Esophagus muscularis mucosa (tissue), 4 donors: ENCODE data around the gene EVA1C. TPM values are rescaled to one million over a fixed set of nuclear protein-coding genes. Genes with fewer than 3 reads are reported as not detected.
"Not testable (repeated sequence)": the region's sequence is repeated elsewhere in the genome, so short reads cannot be mapped to it uniquely, and the experiment has no call there.

Experiments used
- DNase-seq: peaks from one replicate; pipeline ENCODE4 v3.0.0-alpha.2; 2017; ENCODE audit errors: extremely low spot score
- H3K27ac ChIP-seq, 4 donors: fragments of 200-600 bp; sonication (generic); replicated peaks in 1 of 4; 1 replicate in 3 of 4; 2 replicates in 1 of 4; pipeline ENCODE4 v1.5.1; 2016 to 2019; ENCODE audit warnings: mild to moderate bottlenecking in 1 of 4
- H3K27me3 ChIP-seq, 4 donors: fragments of 200-600 bp; sonication (generic); one replicate each; pipeline versions ENCODE4 v1.5.1 to v1.6.0; 2016 to 2019
- H3K36me3 ChIP-seq, 4 donors: fragments of 200-600 bp; sonication (generic); one replicate each; pipeline ENCODE4 v1.5.1; 2016 to 2019
- H3K4me1 ChIP-seq, 4 donors: fragments of 200-600 bp; sonication (generic); one replicate each; pipeline ENCODE4 v1.5.1; 2016 to 2019
- H3K4me3 ChIP-seq, 4 donors: fragments of 200-600 bp; sonication (generic); 1 replicate in 2 of 4; 2 replicates in 2 of 4; pipeline ENCODE4 v1.5.1; 2016 to 2019; ENCODE audit warnings: mild to moderate bottlenecking in 4 of 4, moderate library complexity in 1 of 4
- H3K9me3 ChIP-seq, 4 donors: fragments of 200-600 bp; sonication (generic); 1 replicate in 3 of 4; 2 replicates in 1 of 4; pipeline ENCODE4 v1.5.1; 2016 to 2019
- CTCF ChIP-seq, 3 experiments: fragments of 200-600 bp in 2 of 3; fragments of 450-650 bp in 1 of 3; sonication (generic) in 2 of 3; IDR thresholded peaks; one replicate each; pipeline ENCODE4 v1.5.1; 2017 to 2019; ENCODE audit warnings: antibody characterized with exemption in 3 of 3, mild to moderate bottlenecking in 2 of 3, moderate library complexity in 1 of 3
- EP300 ChIP-seq: sonication (generic); formaldehyde crosslinking; IDR thresholded peaks from one replicate; pipeline ENCODE4 v1.6.1; 2017; ENCODE audit warnings: antibody characterized with exemption
- POLR2A ChIP-seq: fragments of 450-650 bp; IDR thresholded peaks from one replicate; pipeline ENCODE4 v1.6.1; 2017; ENCODE audit warnings: antibody characterized with exemption, moderate library complexity, mild to moderate bottlenecking, low read depth
- POLR2AphosphoS5 ChIP-seq, 2 donors: sonication (generic); formaldehyde crosslinking; IDR thresholded peaks; one replicate each; pipeline ENCODE4 v1.6.1; 2017; ENCODE audit warnings: antibody characterized with exemption in 2 of 2
- WGBS: methylation state at CpG from one replicate; pipeline ENCODE4 v1.1.5; 2018; 5-methylcytosine and 5-hydroxymethylcytosine counted together
- intact Hi-C: fragments of 100-400 bp; cut with DNase I; formaldehyde crosslinking; loops from one replicate; pipeline ENCODE4 v1.15.1; 2023
- total RNA-seq, 4 donors: library from RNA; depleted of rRNA; stranded (reverse); fragments of >200 nt; gene quantifications; one replicate each; pipeline versions ENCODE4 v1.1.0 to v1.2.1, GENCODE V29; 2016

Gene EVA1C
- total RNA-seq, 4 donors from 2014 or later: 49.8 to 86.6 (median 64.6) TPM

DNA sequence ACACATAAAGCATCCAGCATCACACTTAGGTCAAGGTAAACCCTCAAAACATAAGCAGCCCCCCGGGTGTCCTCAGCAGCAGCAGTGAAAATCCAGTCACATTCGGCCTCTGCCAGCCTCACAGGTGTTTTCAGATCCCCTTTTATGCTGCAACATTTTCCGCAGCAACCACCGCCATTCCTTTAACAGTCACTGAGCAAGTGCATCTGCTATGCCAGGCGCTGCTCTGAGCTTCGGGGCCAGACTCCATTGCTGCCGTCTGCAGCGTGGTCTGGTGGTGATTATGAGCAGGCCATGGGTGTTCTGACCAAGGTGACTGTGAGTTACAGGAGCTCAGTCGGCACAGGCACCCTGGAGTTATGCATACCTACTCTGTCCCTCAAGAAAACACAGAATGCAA is 24.2 kb upstream of the EVA1C start:
- TF ChIP-seq POLR2A (no peak), POLR2AphosphoS5 (IDR thresholded peaks at IDR 0.05) (no peak), CTCF (IDR thresholded peaks at IDR 0.05) (no peak), EP300 (no peak)
- 81% methylated on average over 4 of the region's 9 CpGs for WGBS
- no peak for DNase-seq
- Histone ChIP-seq H3K27ac (no peak overlapping the region), H3K4me1 (peaks cover 41 to 54% (median 48%) of the 10 kb centered on the region in 4 donors), H3K27me3 (no peaks in the 10 kb centered on the region), H3K36me3 (peaks cover 12 to 38% (median 18%) of the 10 kb centered on the region in 4 donors), H3K4me3 (no peak overlapping the region), H3K9me3 (no peaks in the 10 kb centered on the region)
- intact Hi-C loops: no loop called here

- Histone ChIP-seq H3K4me3 (no peak overlapping the region), H3K9me3 (no peaks in the 10 kb centered on the region), H3K27ac (no peak overlapping the region), H3K36me3 (peaks cover 1 to 26% (median 6%) of the 10 kb centered on the region in 4 donors), H3K4me1 (peaks cover 41 to 62% (median 52%) of the 10 kb centered on the region in 4 donors), H3K27me3 (no peaks in the 10 kb centered on the region)
- intact Hi-C loops: no loop called here
- TF ChIP-seq POLR2A (no peak), POLR2AphosphoS5 (IDR thresholded peaks at IDR 0.05) (no peak), CTCF (IDR thresholded peaks at IDR 0.05) (no peak), EP300 (no peak)
- 72% methylated on average over 5 of the region's 5 CpGs for WGBS
- no peak for DNase-seq
These were observed 23.0 kb upstream of the EVA1C start for GRCh38 chr21:32389337-32390015.

DNA sequence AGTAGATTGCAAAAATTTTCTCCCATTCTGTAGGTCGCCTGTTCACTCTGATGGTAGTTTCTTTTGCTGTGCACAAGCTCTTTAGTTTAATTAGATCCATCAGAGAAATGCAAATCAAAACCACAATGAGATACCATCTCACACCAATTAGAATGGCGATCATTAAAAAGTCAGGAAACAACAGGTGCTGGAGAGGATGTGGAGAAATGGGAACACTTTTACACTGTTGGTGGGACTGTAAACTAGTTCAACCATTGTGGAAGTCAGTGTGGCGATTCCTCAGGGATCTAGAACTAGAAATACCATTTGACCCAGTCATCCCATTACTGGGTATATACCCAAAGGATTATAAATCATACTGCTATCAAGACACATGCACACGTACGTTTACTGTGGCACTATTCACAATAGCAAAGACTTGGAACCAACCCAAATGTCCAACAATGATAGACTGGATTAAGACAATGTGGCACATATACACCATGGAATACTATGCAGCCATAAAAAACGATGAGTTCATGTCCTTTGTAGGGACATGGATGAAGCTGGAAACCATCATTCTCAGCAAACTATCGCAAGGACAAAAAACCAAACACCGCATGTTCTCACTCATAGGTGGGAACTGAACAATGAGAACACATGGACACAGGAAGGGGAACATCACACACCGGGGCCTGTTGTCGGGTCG is 21.8 kb upstream of the EVA1C start:
- H3K27ac ChIP-seq, intact Hi-C loops, H3K9me3 ChIP-seq, DNase-seq, H3K27me3 ChIP-seq, H3K4me3 ChIP-seq: not testable (repeated sequence)
- WGBS: 89% methylated on average over 9 of the region's 11 CpGs
- peaks cover 0 to 19% (median 3%) of the 10 kb centered on the region in 4 donors for H3K36me3 ChIP-seq
- peaks cover 38 to 62% (median 50%) of the 10 kb centered on the region in 4 donors for H3K4me1 ChIP-seq

- peak overlapping the region; percentile 73 to 98 (median 96) for H3K4me3 ChIP-seq
- H3K27me3 ChIP-seq: no peaks in the 10 kb centered on the region
- peaks cover 28 to 51% (median 39%) of the 10 kb centered on the region in 4 donors for H3K4me1 ChIP-seq
- H3K36me3 ChIP-seq: peaks cover 0 to 19% (median 3%) of the 10 kb centered on the region in 4 donors
- H3K9me3 ChIP-seq: no peaks in the 10 kb centered on the region
- intact Hi-C loops: no loop called here
- TF ChIP-seq POLR2A: no peak
- TF ChIP-seq EP300: no peak
- no peak for TF ChIP-seq POLR2AphosphoS5 (IDR thresholded peaks at IDR 0.05)
- TF ChIP-seq CTCF (IDR thresholded peaks at IDR 0.05): no peak
- DNase-seq: no peak
- WGBS: 67% methylated on average over 4 of the region's 4 CpGs
- no peak overlapping the region for H3K27ac ChIP-seq
These were observed 20.8 kb upstream of the EVA1C start for GRCh38 chr21:32391755-32392154.

- 1% methylated on average over 13 of the region's 32 CpGs for WGBS
- peak overlapping the region; percentile 8 to 90 (median 84) for H3K27ac ChIP-seq
- peak overlapping the region; percentile 73 to 98 (median 96) for H3K4me3 ChIP-seq
- no peaks in the 10 kb centered on the region for H3K9me3 ChIP-seq
- DNase-seq: no peak
- intact Hi-C loops: no loop called here
- TF ChIP-seq POLR2A: no peak
- TF ChIP-seq POLR2AphosphoS5 (IDR thresholded peaks at IDR 0.05): no peak
- no peak for TF ChIP-seq EP300
- no peak for TF ChIP-seq CTCF (IDR thresholded peaks at IDR 0.05)
- peaks cover 22 to 46% (median 33%) of the 10 kb centered on the region in 4 donors for H3K4me1 ChIP-seq
- H3K36me3 ChIP-seq: peaks cover 0 to 19% (median 3%) of the 10 kb centered on the region in 4 donors
- H3K27me3 ChIP-seq: no peaks in the 10 kb centered on the region
These were observed 20.1 kb upstream of the EVA1C start for GRCh38 chr21:32392299-32392879.
